Loucy (cell line): ENCODE measurements around the gene SLC25A17.

ENCODE experiments used
- H2AFZ ChIP-seq: fragments of 200-600 bp; sonication (generic); 2 replicates; pipeline ENCODE4 v1.6.0; 2016; ENCODE audit warnings: antibody characterized with exemption, mild to moderate bottlenecking, low read length, moderate library complexity
- H3F3A ChIP-seq: fragments of 200-600 bp; 2 replicates; pipeline ENCODE4 v1.6.0; 2016; ENCODE audit warnings: antibody characterized with exemption, low read depth, mild to moderate bottlenecking
- H3K27me3 ChIP-seq: fragments of 200-600 bp; sonication (generic); 2 replicates; pipeline ENCODE4 v1.6.1; 2014; ENCODE audit warnings: low read length, mild to moderate bottlenecking; ENCODE audit not compliant: insufficient read depth, poor library complexity, severe bottlenecking
- H3K36me3 ChIP-seq: fragments of 200-600 bp; sonication (generic); 2 replicates; pipeline ENCODE4 v1.6.1; 2016; ENCODE audit warnings: low read length; ENCODE audit not compliant: insufficient read depth
- H3K4me1 ChIP-seq: fragments of 200-600 bp; sonication (generic); 2 replicates; pipeline ENCODE4 v1.5.1; 2014; ENCODE audit warnings: low read length, mild to moderate bottlenecking; ENCODE audit not compliant: insufficient read depth, poor library complexity, severe bottlenecking
- H3K4me2 ChIP-seq: fragments of 200-600 bp; sonication (generic); 2 replicates; pipeline ENCODE4 v1.6.0; 2014; ENCODE audit warnings: antibody characterized with exemption, low read length, low read depth, mild to moderate bottlenecking; ENCODE audit not compliant: poor library complexity, severe bottlenecking
- H3K4me3 ChIP-seq: fragments of 200-600 bp; sonication (generic); 2 replicates; pipeline ENCODE4 v1.5.1; 2014; ENCODE audit warnings: low read length, mild to moderate bottlenecking, mixed read lengths; ENCODE audit not compliant: poor library complexity, severe bottlenecking
- H3K79me2 ChIP-seq: fragments of 200-600 bp; sonication (generic); 2 replicates; pipeline ENCODE4 v1.6.1; 2014; ENCODE audit warnings: low read length; ENCODE audit not compliant: insufficient read depth
- H3K9ac ChIP-seq: fragments of 200-600 bp; sonication (generic); 2 replicates; pipeline ENCODE4 v1.6.0; 2014; ENCODE audit warnings: mild to moderate bottlenecking, low read depth, low read length, moderate library complexity; ENCODE audit not compliant: poor library complexity, severe bottlenecking
- H3K9me2 ChIP-seq: fragments of 200-600 bp; sonication (generic); replicated peaks from 2 replicates; pipeline ENCODE4 v1.6.1; 2016; ENCODE audit warnings: low read depth, low read length, mixed read lengths
- H3K9me3 ChIP-seq: fragments of 200-600 bp; sonication (generic); 2 replicates; pipeline ENCODE4 v1.6.1; 2014; ENCODE audit warnings: mild to moderate bottlenecking, antibody characterized with exemption, low read length, low read depth; ENCODE audit not compliant: insufficient read depth
- H4K20me1 ChIP-seq: fragments of 200-600 bp; sonication (generic); 2 replicates; pipeline ENCODE4 v1.6.0; 2014; ENCODE audit warnings: antibody characterized with exemption, low read length, mild to moderate bottlenecking; ENCODE audit not compliant: insufficient read depth, poor library complexity, severe bottlenecking
- EZH2phosphoT487 ChIP-seq: fragments of 200-600 bp; IDR thresholded peaks from 2 replicates; pipeline ENCODE4 v1.6.1; 2018; ENCODE audit warnings: antibody characterized with exemption, mild to moderate bottlenecking, moderate library complexity, borderline replicate concordance
- TF ChIP-seq, protein P1 (sequence below): fragments of 200-600 bp; sonication (generic); conservative IDR thresholded peaks from 2 replicates; pipeline ENCODE4 v1.5.1; 2014; ENCODE audit warnings: mild to moderate bottlenecking, antibody characterized with exemption, low read length

Gene SLC25A17

DNA sequence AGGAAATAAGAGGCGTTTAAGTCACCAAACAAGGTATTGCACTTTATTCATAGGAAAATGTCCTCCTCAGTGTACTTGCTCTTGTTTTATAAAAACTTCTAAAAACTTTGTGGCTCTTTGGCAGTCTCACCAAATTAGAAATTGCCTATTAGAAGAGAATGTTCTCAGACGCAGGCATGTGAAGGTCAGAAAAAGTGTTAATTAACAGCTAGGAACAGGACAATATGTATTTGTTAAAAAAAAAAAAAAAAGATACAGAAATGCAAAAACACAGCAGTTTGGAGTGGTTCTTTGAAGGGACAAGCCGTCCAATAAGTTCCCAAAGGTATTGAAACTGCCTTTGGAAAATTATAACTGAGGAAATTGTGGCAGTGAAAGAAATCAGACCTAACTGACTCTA lies 67.9 kb downstream of the SLC25A17 start:
- H3K27me3 ChIP-seq = no peaks in the 10 kb centered on the region
- no peak overlapping the region for H3K4me2 ChIP-seq
- no peaks in the 10 kb centered on the region for H3K4me1 ChIP-seq
- no peaks in the 10 kb centered on the region for H3K79me2 ChIP-seq
- H2AFZ ChIP-seq = no peak overlapping the region
- H3K36me3 ChIP-seq = no peaks in the 10 kb centered on the region
- H3F3A ChIP-seq = no peaks in the 10 kb centered on the region
- no peak overlapping the region for H3K9ac ChIP-seq
- H3K4me3 ChIP-seq = no peak overlapping the region
- H4K20me1 ChIP-seq = no peaks in the 10 kb centered on the region
- H3K9me3 ChIP-seq = peaks cover 6% of the 10 kb centered on the region; the same call in 1 of the 2 replicates
- no peaks in the 10 kb centered on the region for H3K9me2 ChIP-seq
- TF ChIP-seq EZH2phosphoT487 = no peak
- TF ChIP-seq, protein P1, sequence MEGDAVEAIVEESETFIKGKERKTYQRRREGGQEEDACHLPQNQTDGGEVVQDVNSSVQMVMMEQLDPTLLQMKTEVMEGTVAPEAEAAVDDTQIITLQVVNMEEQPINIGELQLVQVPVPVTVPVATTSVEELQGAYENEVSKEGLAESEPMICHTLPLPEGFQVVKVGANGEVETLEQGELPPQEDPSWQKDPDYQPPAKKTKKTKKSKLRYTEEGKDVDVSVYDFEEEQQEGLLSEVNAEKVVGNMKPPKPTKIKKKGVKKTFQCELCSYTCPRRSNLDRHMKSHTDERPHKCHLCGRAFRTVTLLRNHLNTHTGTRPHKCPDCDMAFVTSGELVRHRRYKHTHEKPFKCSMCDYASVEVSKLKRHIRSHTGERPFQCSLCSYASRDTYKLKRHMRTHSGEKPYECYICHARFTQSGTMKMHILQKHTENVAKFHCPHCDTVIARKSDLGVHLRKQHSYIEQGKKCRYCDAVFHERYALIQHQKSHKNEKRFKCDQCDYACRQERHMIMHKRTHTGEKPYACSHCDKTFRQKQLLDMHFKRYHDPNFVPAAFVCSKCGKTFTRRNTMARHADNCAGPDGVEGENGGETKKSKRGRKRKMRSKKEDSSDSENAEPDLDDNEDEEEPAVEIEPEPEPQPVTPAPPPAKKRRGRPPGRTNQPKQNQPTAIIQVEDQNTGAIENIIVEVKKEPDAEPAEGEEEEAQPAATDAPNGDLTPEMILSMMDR = no peak

DNA sequence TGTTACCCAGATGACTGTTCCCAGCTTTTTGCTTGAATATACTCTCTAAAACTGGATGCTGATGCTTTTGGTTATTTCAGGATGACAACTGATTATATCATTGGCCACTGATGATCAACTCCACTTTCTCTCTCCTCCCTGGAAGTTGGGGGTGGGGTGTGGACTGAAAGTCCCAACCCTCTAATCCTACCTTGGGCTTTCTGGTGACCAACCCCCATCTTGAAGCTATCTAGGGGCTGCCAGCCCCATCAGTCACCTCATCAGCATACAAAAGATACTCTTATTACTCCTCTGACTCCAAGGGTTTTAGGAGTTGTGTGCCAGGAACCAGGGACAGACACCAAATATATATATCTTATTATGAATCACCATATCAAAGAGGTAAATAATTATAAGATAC lies 69.3 kb downstream of the SLC25A17 start:
- Histone ChIP-seq H3K27me3 (no peaks in the 10 kb centered on the region), H2AFZ (no peak overlapping the region), H3K36me3 (no peaks in the 10 kb centered on the region), H3K4me2 (no peak overlapping the region), H3K4me3 (no peak overlapping the region), H3K79me2 (no peaks in the 10 kb centered on the region), H3K9ac (no peak overlapping the region), H4K20me1 (no peaks in the 10 kb centered on the region), H3K9me3 (peaks cover 6% of the 10 kb centered on the region; the same call in 1 of the 2 replicates), H3K4me1 (no peaks in the 10 kb centered on the region), H3F3A (no peaks in the 10 kb centered on the region), H3K9me2 (no peaks in the 10 kb centered on the region)
- no peak for TF ChIP-seq EZH2phosphoT487

DNA sequence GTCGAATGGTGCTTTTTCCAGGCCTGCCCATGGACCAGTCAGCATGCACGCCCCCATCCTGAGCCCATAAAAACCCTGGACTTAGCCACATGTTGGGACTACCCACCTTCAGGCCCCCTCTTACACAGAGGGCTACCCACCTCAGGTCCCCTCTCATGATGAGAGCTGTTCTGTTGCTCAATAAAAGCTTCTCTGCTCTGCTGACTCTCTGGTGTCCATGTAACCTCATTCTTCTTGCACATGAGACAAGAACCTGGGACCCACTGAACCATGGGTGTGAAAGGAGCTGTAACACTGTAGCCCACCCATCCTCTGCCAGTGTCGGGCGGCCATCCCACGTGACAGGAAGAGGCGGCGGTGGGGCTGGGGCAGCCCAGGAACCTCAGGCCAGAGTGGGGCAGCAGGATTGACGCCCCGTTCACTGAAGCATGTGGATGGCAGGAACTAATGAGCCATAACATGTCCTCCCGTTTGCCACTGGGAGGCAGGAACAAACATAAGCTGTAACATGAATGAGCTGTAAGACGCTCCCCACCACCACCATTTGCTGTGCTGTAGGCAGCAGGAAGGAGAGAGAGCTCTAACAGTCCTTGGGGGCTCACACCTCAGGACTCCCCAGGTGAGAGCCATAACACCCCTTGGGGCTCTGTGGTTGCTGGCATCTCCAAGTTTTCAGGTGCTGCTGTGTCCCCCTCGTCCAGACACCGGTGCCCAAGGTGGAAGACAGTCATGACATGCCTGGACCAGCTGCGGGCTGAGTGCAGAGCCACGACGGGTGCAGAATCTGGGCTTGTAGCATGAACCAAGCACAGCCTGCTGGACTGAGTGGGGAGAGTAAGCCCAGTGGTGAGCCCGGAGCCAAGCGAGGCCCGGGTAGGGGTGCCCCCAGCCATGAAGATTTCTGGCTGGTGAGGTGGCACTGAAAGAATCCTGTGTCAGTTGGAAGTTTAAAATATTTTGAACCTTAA lies 70.5 kb downstream of the SLC25A17 start:
- Histone ChIP-seq H3K4me2 (no peak overlapping the region), H3K36me3 (no peaks in the 10 kb centered on the region), H3K4me1 (no peaks in the 10 kb centered on the region), H3K9ac (no peak overlapping the region), H3K4me3 (no peak overlapping the region), H3F3A (no peaks in the 10 kb centered on the region), H3K9me3 (peaks cover 6% of the 10 kb centered on the region; the same call in 1 of the 2 replicates), H3K9me2 (no peaks in the 10 kb centered on the region), H3K27me3 (no peaks in the 10 kb centered on the region), H2AFZ (no peak overlapping the region), H3K79me2 (no peaks in the 10 kb centered on the region), H4K20me1 (no peaks in the 10 kb centered on the region)
- TF ChIP-seq EZH2phosphoT487 = no peak
- TF ChIP-seq, protein P1 = no peak
